HG03159 (cell line): ENCODE results near the gene OBP2A.

Experiments used
- ATAC-seq: cut with Tn5 transposase; IDR thresholded peaks from one replicate; pipeline ENCODE4 v1.9.1; 2021; ENCODE audit warnings: mild to moderate bottlenecking, moderate library complexity; ENCODE audit not compliant: unreplicated experiment

The OBP2A gene

DNA sequence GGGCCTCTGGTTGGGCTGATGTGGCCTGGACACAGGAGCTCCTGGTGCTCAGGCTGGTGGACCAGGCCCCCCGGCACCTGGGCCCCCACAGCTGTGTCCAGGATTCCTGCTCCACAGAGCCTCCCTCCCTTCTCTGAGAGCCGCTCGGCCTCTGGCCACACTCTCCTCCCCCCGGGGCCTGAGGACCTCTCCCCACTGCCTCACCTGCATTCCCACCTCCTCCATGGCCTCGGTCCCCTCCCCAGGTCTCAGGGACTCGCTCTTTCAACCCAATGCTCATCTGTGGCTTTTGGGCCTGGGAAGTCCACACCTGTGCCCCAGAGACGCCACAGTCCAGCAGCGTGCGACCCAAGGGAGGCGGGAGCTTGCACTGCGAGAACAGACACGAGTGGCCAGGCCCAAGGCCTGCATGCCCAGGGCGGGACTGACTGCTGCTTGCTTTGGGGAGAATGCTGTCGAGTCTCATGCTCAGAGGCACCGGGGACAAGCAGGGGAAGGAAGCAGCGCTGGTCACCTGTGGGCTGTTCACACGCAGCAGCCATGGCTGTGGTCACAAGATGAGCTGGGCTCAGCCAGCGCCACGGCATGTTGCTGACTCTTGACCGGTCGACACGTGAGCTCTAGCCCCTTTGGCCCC lies 30.2 kb downstream of the OBP2A start:
- no peak for ATAC-seq

DNA sequence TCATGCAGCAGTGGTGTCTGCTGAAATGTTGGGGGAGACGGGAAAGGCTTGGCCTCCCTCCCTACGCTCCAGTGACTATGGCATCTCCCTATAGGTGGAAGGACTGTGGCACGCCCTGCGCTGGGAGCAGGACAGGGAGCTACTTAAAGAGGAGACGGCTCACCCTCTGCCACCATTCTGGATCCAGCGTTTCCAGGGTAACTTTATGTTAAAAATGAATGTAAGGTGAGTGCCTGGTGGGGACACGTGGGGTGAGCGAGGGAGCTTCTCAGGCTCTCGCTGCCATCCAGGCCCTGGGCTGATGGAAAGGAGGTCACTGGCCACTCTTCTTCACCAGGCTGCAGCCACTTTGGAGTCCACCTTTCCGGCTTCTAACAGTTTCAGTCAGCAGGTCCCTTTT lies 31.3 kb downstream of the OBP2A start:
- no peak for ATAC-seq

DNA sequence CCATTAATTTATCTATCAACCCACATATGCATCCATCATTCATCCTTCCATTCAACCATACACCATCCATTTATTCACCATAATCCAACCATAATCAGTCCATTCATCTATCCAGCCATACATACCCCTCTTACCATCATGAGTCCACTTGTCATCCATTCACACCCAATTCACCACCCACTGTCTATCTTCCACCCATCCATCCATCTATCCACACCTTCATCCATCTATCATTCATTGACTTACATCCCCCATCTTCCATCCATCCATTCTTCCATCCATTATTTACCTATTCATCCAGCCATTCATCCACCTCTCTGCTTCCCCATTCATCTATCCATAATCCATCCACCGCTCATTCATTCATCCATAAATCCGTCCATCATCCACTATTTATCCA lies 33.4 kb downstream of the OBP2A start:
- no peak for ATAC-seq

DNA sequence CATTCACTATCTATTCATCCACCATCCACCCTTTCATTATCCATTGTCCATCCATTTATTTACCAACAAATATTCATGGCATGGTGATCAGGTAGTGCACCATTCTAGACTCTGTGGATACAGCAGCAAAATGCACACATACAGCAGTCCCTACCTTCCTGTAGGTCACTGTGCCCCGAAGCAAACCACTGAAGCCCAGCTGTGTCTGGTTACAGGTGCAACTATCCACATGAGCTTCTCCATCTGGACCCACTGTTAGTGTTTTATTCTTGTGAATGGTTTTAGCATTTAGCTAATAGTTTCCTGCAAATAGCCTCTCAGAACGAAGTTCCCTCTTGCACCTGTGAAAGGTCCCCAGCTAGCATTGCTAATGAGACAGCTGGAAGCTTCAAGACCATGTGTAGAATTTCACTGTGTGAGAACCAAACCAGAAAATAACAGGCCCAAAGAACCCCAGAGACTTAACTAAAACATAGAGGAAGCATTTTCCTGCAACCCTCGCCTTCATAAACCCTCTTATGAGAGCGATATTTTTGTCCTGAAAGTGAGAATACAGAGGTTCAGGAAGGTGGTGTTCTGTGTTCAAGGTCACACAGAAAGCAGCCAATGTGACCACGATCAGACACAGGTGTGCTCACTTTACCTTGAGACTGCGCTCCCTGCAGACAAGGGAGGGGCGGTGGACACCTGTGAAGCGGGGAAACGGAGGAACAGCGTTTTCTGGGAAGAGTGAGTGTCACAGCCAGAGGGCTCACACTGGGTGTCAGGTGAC lies 34.1 kb downstream of the OBP2A start:
- ATAC-seq, result no peak

DNA sequence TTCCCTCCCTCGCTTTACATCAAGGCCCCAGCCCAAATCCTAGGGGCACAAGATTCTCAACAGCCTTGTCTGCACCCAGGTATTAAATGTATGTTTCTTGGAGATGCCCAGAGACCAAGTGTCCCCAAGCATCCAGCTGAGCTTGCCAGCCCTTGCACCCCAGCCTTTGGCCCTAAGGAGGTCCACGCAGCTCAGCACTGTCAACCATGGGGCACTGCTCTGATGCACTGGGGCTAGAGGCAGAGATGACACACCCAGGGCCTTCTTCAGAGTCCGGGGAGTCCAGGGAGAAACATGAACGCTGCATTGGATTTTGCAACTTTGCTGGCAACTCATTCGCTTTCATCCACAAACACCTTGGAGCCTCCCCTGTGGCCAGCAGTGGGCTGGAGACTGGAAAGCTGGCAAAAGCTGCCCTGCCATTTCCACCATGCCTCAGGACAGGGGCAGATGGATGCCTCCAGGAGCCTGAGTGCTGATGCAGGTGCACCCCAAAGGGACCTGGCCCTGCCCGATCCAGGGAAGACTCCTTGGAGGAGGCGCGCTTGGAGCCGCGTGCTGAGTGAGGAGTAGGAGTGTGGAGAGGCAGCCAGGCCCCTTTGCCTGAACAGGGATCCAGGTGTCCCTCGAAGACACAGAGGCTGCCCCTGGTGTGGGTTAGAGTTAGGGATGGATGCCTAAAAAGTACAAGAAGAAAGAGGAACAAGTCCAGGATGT lies 34.9 kb downstream of the OBP2A start:
- ATAC-seq, result no peak

DNA sequence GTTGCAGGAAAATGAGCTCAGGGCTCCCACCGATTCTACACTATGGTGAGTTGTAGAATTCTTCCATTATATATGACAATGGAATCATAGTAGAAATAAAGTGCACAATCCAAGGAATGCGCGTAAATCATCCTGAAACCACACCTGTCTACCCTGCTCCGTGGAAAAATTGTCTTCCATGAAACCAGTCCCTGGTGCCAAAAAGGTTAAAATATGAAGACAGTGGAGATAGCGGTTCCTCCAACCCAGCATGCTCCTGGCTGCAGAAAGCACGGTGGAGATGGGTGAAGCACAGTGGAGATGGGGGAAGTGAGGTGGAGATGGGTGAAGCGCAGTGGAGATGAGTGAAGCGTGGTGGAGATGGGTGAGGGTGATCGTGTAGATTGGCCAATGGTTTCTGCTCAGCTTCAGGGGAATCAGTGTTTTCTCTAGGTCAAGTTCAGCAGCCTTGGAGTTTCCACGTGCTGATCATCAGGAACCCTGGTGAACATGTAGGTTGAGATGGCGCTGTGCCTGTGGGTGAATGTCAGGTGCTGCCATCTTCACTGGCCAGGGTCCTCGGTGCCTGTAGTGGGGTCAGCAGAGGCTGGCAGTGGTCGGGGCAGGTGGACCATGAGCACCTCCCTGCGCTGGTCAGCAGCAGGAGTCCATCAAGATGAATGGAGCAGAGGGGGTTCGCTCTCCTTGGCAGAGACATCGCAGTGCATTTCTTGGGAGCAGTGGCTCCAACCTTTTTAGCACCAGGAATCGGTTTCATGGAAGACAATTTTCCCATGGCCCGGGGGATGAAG lies 35.9 kb downstream of the OBP2A start:
- ATAC-seq, result no peak

DNA sequence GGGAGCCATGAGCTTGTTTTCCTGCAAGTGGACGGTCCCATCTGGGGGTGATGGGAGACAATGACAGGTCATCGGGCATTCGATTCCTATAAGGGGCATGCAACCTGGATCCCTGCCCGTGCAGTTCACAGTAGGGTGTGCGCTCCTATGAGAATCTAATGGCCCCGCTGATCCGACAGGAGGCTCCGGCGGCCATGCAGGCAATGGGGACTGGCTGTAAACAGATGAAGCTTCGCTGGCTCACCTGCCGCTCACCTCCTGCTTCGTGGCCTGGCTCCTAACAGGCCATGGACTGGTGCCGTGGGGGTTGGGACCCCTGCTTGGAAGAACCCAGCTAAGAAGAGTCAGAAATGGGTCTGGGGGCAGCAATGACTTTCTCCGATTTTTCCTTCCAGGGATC lies 36.6 kb downstream of the OBP2A start:
- no peak for ATAC-seq

DNA sequence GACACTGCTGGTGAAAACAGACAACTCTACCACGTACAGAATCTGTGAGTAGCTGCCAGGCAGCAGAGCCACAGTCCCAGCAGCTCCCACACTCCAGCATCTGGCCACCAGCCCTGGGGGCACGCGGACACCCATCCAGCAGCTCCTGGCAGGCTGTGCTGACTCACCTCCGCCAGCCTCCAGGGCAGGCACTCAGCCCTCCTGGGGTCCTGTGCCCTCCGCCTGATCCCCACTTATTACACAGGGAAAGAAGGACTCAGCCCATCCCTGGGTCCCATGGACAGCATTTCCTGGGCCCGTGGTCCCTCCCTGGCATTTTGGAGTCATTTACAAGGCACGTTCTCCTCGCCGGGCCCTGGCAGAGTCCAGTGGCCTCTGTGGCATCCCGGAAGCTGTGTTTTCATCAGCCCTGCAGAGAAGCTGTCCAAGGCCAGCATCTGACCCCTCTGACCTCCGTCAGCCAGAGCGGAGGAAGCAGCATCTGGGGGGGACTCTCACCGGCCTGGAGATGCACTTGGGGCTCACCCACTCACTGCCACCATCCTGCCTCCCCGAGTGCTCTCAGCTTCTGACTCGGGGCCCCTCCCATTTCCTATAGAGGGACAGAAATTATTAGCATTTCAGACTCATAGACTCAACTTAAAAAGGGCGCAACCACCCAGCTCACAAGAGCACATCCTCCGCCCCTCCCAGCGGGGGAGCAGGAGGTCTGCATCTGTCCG lies 37.2 kb downstream of the OBP2A start:
- no peak for ATAC-seq

DNA sequence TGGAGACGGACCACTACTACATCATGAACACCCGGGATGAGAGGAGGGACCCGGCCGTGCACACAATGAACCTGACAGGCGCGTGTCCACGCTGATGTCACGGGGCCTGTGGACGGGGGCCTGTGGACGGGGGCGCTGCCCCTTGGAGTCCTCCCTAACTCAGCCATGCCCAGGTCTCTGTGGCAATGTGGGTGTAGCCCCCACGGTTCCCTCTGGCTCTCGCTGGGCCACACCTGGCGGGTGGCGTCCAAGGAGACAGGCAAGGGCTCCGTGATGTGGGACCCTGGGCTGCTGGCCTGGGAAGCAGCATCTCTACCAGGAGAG lies 37.7 kb downstream of the OBP2A start:
- ATAC-seq, result no peak

DNA sequence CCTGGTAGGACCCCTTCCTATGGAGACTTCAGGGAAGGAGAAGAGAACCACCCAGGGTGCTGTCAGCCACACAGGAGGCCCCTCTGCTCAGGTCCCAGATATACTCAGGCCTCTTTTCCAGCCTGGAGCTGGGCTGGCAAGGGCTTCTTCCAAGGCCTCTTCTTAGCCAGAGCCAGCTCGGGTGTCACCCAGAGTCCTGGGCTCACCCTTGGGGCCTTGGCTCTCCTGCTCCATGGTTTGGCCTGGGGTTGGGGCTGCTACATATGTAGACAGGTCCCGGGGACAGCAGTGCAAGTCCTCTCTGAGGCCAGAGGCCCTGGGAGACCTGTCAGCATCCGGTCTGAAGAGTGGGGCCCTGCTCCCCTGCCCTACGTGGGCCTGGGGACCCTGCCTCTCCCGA lies 38.4 kb downstream of the OBP2A start:
- ATAC-seq, result no peak

DNA sequence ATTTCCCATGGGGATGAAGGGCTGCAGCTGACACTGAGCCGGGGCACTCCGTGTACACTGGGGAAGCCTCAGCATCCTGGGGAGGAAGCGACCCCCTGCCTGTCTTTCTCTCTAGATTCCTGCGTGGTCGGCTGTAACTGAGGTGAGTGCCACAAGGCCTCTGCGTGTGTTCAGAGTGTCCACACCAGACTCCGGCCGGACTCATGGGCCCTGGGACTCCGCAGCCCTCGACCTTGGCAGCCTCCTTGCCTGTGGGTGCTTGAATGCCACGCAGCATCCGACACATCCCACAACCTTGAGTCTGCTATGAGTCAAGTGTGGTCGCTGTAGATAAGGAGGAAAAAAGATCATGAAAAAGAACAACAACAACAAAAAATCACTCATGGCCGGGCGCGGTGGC lies 39.0 kb downstream of the OBP2A start:
- ATAC-seq, result no peak

DNA sequence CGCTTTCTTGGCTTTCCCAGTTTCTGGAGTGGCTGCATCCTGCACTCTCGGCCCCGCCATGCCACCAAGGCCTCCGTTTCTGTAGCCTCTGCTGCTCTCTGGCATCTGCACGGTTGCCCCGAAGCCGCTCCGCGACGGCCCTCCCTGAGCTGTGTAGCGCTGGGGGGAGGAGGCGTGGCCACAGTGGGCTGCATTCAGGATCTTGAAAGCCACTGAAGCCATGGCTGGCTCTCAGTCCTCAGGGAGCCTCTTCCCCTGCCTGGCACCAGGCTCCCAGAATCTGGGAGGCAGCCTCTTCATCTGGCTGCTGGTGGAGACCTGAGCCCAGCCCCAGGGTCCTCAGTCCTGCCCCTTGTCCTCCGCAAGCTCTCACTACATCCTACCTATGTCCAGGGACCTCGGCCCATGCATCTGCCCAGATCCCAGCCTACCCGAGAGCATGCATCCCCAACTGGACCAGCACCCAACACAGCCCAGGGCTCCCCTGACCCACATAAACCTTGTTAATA lies 40.7 kb downstream of the OBP2A start:
- ATAC-seq, result no peak

DNA sequence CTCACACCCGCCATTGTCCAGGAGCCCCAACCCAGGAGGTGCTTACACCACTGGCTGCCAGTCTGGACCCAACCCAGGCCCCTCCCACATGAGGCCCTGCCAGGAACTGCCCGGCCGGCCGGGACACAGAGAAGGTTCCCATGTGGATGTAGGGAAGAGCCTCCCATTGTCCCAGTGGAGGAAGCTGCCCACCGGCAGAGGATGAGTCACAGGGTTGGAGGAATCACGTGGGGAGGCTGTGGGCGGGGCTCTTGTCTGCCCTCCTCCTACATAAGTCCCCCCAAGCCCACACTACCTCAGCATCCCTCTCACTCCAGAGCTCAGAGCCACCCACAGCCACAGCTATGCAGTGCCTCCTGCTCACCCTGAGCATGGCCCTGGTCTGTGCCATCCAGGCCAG lies 41.7 kb downstream of the OBP2A start:
- no peak for ATAC-seq

DNA sequence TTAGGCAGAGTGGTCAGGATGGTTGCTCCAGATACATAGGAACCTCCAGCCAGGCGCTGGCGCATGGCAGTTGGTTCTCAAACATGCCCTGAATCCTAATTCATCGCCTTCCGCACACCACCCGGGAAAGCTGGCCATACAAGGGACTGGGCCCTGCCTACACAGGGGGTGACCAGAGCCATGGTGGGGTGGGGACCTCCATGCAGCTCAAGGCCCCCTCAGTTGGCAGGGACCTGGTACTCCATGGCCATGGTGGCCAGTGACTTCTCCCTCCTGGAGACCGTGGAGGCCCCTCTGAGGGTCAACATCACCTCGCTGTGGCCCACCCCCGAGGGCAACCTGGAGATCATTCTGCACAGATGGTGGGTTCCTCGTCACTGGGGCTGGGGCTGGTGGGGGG lies 42.4 kb downstream of the OBP2A start:
- ATAC-seq, result no peak

DNA sequence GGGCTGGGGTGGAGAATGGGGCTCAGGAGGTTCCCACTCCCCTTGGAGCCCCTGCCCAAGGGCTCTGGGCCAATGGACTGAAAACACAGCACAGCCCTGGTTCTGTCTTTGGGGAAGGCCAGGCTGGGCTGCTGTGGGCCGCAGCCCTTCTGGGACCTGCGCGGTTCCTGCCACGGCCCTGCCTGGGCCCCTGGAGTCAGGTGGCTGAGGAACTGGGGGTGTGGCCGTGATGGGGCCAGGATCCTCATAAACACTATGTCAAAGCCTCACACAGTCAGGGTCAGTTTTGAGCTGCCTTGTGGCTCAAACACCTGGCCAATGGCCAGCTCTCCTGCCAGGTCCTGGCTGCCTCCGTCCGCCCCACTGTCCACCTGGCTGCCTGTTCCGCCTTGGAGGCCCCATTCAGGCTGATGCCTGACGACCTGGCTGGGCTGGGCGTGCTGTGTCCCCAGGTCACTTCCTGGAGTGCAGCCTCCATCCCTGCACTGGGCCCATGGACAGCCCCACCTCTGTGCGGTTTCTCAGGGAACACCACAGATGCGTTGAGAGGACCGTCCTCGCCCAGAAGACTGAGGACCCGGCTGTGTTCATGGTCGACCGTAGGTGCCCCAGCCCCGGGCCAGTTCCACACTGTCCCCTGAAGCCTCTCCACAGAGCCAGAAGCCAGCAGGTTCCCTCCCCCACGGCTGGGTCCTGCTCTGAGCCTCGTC lies 43.1 kb downstream of the OBP2A start:
- ATAC-seq, result no peak

DNA sequence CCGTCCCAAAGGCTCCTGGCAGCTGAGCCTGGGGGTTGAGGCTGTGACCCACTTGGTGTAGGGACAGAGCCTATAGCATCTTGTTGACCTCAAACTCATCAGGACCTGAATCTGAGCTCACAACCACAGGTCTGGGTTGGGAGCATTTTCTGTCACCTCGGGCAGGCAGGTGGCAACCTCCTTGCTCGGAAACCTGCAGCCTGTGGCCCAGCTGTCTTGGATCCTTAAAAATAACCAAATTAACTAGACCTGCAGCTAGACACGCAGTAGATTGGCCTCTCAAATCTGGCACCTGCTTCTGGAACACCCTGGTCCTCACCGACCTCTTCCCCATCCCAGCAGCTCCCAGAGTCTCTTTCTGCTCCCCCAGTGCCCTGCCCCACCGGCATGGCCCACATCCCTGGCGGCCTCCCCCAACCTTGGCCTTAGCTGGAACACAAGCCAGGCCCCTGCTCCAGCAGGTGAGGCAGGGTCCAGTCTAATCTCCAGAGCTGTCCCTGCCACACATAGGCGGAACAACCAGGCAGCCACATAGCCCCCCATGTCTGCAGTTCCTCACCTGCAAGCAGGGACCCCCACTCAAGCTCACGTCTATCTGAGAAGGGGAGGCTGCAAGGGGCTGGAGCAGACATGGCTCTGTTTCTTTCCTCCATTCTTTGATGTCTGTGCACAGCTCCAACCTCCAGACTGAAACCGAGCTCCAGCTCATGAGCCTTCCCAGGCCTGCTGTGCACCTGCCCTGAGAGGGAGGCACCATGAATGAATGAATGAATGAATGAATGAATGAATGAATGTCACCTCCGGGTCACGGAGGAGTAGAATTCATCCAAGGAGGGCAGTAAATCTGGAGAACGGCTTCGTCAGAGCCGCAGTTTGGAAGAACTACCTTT lies 43.9 kb downstream of the OBP2A start:
- no peak for ATAC-seq

DNA sequence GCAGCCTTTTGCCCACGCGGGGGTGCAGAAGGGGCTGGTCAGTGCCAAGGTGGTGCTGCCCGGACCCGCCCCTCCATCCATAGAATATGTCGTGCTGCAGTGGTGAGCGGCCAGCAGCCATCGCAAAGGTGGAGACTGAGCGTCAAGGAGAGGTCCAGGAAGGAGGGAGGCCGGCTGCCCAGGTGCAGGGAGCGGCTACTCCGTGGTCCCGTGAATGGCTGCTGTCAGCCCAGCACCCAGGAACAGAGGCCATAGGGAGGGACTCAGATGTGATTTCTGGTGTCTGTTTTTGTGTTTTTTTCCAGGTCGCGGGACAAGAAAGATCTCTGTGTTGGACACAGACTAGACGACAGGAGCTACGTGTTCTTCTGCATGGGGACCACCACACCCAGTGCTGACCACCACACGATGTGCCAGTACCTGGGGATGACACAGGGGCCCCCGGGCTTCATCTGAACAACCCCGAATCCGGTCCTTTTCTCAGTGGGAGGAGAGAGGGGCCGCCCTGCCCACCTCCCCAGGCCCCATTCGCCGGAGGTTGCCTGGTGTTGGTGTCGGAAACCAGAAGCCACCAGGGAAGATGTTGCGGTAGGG lies 44.7 kb downstream of the OBP2A start:
- ATAC-seq, result no peak

DNA sequence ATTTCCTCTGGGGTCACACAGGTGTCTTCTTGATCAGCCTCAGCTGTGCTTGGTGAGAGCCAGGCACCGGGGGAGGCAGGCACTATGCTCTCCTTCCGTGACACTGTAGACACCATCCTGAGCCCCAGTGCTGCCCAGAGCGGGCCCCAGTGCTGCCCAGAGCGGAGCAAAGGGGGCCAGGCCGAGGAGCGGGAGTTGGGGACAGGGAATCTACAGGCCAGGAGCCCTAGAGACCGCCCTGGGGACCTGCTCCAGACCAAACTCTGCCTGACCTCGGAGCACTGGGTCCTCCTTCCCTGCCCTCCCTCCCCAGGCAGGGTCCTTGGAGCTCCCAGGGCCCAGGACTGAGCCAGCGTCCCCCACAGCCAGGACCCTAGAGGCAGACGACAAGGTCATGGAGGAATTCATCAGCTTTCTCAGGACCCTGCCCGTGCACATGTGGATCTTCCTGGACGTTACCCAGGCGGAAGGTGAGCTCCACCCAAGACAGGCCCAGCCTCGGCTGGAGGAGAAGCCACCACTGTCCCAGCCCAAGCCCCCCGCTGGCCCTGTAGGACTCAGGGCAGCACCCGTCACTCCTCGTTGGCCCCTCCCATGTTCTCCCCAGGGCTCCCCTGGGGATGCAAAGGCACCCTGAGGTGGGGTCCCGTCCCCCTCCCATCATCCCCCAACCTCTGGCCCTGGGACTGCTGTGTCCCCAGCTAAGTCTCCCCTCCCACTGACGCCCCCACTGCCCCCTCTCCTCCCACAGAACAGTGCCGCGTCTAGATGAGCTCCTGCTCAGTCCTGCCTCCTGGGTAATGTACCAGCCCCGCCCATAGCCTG lies 45.8 kb downstream of the OBP2A start:
- ATAC-seq, result no peak
